ENCODE results near the gene SLC35B2.

- TF ChIP-seq YY1 (IDR thresholded peaks at IDR 0.05; ENCODE audit: insufficient read depth, insufficient read length), result no peak
- TF ChIP-seq SUZ12 (IDR thresholded peaks at IDR 0.05; ENCODE audit: extremely low read depth, insufficient read depth, insufficient read length), result no peak
- no peak for TF ChIP-seq ZNF274 (IDR thresholded peaks at IDR 0.05; ENCODE audit: low read depth, low read length)
These were observed 21.7 kb upstream of the SLC35B2 start for GRCh38 chr6:44278774-44279697.
